GM19240 (cell line): ENCODE results near the gene GAPDHS.

Experiments used
- DNase-seq: peaks from one replicate; pipeline ENCODE4 v3.0.0; 2011; ENCODE audit warnings: low spot score; ENCODE audit not compliant: insufficient read length

GAPDHS gene

GRCh38 chr19:35534803-35535480 lies 1.7 kb downstream of the GAPDHS start:
- DNase-seq, result no peak

- DNase-seq, result no peak
Observed at GRCh38 chr19:35539314-35539713, 6.1 kb downstream of the GAPDHS start.

GRCh38 chr19:35539850-35540249 lies 6.6 kb downstream of the GAPDHS start:
- DNase-seq, result no peak

GRCh38 chr19:35540356-35540927 lies 7.2 kb downstream of the GAPDHS start:
- DNase-seq, result no peak

- DNase-seq, result no peak
Observed at GRCh38 chr19:35542209-35542608, 9.0 kb downstream of the GAPDHS start.

- DNase-seq, result no peak
Observed at GRCh38 chr19:35543280-35544109, 10.2 kb downstream of the GAPDHS start.

- DNase-seq, result no peak
Observed at GRCh38 chr19:35544110-35544802, 11.0 kb downstream of the GAPDHS start.

- peak; percentile 94 for DNase-seq
Observed at GRCh38 chr19:35545001-35545854, 12.0 kb downstream of the GAPDHS start, which contains the start of gene TMEM147. Gene TMEM147, plus strand, starts transcription at chr19:35545626. Its CDS starts 114 bp downstream, at chr19:35545740.

- DNase-seq, result peak; percentile 51
Observed at GRCh38 chr19:35545855-35546381, 12.7 kb downstream of the GAPDHS start.

- no peak for DNase-seq
Observed at GRCh38 chr19:35546532-35546931, 13.3 kb downstream of the GAPDHS start.

GRCh38 chr19:35549174-35549788 lies 16.0 kb downstream of the GAPDHS start:
- DNase-seq, result peak; percentile 70

GRCh38 chr19:35549879-35550523 lies 16.7 kb downstream of the GAPDHS start:
- DNase-seq, result no peak

- DNase-seq, result no peak
Observed at GRCh38 chr19:35551091-35551810, 18.0 kb downstream of the GAPDHS start.

GRCh38 chr19:35552534-35553384 lies 19.5 kb downstream of the GAPDHS start:
- no peak for DNase-seq

GRCh38 chr19:35553385-35554000 lies 20.2 kb downstream of the GAPDHS start:
- DNase-seq, result no peak

- no peak for DNase-seq
Observed at GRCh38 chr19:35554076-35554475, 20.8 kb downstream of the GAPDHS start.

GRCh38 chr19:35555301-35556005 lies 22.2 kb downstream of the GAPDHS start:
- no peak for DNase-seq
